ENCODE results near the gene QRFP. TPM values are rescaled to one million over a fixed set of nuclear protein-coding genes. Genes with fewer than 3 reads are reported as not detected.

The QRFP gene
- total RNA-seq, 1 donor = not detected

DNA sequence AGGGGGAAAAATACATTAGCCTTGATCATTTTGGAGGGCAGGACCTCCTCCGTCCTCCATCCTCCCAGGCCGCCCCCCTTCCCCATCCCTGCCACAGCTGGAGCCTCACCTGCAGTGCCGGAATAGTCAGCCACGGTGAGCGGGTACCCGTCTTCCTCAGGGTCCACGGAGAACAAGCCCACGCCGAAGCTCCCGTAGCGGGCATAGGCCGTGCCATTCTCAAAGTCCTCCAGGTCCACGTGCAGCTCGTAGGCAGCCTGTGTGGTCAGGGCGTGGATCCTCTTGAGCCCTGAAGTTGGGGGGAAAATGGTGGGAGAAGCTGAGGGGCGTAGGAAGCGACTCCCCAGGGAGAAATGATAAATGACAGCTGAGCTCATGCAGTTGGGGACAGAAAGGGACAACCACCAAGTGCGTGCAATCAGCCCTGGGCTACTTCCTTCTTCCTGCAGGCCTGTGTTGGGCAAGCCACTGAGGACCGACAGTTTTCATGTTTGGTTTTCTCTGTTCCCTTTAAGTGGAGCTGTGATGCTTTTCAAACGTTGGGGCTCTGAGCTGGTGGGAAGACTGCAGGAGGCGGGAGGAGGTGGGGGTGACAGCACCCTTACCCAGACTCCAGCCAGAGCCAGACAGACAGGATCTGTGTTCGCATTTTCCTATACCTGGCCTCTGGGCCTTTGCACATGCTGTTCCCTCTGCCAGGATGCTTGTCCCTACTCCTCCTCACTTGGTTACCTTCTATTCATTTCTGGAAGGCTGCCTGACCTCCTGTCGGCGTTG is 8.7 kb upstream of the QRFP start:
- H3K4me1 ChIP-seq (ENCODE audit: insufficient read depth, low read length) = no peaks in the 10 kb centered on the region
- no peaks in the 10 kb centered on the region for H3K27me3 ChIP-seq (ENCODE audit: insufficient read depth, low read length)
- H3K9me3 ChIP-seq (ENCODE audit: low read depth, low read length) = no peaks in the 10 kb centered on the region
- no peak overlapping the region for H3K4me3 ChIP-seq (ENCODE audit: low read length)

DNA sequence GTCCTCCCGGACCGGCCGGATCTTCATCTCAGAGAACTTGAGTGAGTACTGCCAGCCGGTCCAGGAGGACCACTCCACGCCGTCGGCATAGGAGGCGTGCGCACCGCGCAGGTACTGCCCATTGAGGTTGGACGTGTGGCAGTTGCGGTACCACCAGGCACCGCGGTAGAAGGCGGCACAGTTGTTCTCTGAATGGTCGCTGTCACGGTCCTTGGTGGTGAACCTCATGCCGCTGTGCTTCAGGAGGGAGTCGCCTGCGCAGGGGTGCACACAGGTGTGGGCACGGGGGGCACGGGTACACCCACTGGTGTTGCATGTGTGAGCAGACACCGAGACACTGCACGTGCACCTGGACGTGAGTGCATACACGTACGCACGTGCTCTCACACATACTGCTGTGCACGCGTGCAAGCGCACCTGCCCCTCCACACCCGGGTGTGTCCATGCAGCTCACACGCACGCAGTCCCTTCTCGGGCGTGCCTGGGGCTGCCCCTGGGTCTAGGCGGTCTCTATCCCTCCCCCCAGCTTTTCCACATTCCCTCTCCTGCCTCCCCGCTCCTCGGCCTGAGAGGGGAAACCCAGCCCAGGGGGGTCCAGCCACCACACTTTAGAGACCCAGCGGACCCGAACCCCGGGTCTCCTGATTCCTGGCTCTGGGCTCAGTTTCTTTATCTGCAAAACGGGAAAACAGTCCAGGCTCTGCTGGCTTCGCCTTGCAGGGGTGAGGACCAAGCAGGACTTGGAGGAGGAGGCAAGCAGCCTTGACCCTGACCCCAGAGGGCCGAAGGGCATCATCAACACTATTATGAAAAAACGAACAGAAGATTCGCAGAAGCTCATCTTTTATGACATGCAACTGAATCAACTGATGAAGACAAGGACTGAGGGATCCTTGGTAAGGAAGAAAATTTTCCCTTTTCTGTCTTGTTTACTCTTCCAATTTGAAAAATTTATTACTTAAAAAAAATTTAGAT is 7.7 kb upstream of the QRFP start:
- H3K4me1 ChIP-seq (ENCODE audit: insufficient read depth, low read length) = no peaks in the 10 kb centered on the region
- H3K4me3 ChIP-seq (ENCODE audit: low read length) = no peak overlapping the region
- H3K9me3 ChIP-seq (ENCODE audit: low read depth, low read length) = no peaks in the 10 kb centered on the region
- H3K27me3 ChIP-seq (ENCODE audit: insufficient read depth, low read length) = no peaks in the 10 kb centered on the region

DNA sequence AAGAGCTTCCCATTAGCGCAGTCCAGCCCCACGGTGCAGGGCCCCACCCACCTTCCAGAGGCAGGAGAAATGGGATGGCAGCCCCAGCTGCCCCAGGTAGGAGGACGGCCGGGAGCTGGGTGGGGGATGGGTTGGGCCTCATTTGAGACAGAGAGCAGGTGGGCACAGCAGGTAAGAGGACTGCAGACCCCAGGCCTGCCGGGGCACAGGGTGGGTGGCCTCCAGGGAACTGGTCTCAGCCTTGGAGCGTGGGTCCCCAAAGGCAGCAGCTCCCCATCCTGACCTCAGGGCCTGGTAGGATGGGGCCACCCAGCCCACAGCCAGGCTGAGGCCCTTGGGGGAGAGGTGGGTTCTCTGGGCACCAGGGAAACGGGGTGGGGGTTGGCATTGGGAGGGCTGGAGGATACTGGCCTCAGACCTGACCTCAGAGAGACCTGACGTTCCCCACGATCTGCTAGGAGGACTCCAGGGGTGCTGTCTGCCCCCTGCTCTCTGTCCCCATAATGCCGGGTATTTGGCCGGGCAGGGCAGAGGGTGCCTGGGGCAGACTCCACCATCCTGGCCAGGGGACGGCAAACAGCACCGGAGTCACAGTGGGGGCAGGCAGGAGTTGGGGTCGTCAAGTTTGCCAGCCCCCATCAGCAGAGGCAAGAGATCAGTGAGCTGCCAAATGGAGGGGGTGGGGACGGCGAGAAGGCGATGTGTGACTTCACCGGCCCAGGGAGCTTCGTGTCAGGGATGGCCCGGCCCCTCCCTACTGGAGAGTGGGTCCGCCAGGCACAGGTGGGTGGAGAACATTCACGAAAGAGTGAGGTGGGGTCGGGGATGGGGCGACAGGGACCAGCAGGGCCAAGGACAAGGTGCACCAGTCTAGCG is 6.8 kb upstream of the QRFP start:
- Histone ChIP-seq H3K9me3 (ENCODE audit: low read depth, low read length) (no peaks in the 10 kb centered on the region), H3K4me3 (ENCODE audit: low read length) (no peak overlapping the region), H3K4me1 (ENCODE audit: insufficient read depth, low read length) (no peaks in the 10 kb centered on the region), H3K27me3 (ENCODE audit: insufficient read depth, low read length) (no peaks in the 10 kb centered on the region)

DNA sequence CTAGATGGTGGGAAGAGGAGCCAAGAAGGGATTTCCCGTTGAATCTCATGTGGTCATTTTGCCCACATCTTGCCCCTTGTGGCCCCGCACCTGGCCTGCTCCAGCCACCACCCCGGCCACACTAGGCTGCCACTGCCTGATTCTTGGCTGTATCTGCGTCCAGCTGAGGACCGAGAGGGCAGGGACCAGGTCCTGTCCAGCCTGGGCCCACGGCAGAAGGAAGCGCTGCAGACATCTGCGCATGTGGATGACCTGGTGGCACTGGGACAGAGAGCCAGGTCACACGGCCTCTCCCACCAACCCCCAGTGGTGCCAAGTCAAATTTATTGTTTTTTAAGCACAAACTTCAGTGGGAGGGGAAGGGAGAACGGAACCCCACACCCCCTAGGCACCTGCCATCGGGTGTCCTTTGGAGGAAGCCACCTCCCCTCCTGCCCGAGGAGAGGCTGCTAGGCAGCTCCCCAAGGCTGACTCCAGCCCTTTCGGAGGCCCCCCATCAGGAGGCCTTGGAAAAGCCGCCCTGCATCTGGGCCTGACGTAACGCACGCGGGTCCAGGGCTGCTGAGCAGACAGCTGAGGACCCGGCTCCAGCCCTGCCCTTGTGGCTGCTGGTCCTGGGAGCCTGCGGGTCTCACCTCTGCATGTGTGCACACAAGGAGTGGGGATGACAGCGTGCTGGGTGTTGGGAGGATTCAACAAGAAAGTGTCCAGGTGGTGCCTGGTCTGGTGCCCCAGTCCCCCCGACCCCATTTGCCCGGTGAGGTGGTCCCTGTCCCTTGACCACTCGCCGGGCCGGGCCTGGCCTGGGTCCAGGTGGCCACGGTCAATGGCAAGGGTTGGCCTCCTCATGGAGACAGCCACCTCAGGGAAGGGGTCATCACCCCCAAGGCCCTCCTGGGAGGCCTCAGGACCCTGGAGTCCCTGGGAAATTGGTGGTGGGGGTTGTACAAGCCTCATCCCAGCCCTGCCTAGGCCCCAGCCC is 5.9 kb upstream of the QRFP start:
- H3K4me1 ChIP-seq (ENCODE audit: insufficient read depth, low read length) = no peaks in the 10 kb centered on the region
- no peaks in the 10 kb centered on the region for H3K27me3 ChIP-seq (ENCODE audit: insufficient read depth, low read length)
- no peak overlapping the region for H3K4me3 ChIP-seq (ENCODE audit: low read length)

DNA sequence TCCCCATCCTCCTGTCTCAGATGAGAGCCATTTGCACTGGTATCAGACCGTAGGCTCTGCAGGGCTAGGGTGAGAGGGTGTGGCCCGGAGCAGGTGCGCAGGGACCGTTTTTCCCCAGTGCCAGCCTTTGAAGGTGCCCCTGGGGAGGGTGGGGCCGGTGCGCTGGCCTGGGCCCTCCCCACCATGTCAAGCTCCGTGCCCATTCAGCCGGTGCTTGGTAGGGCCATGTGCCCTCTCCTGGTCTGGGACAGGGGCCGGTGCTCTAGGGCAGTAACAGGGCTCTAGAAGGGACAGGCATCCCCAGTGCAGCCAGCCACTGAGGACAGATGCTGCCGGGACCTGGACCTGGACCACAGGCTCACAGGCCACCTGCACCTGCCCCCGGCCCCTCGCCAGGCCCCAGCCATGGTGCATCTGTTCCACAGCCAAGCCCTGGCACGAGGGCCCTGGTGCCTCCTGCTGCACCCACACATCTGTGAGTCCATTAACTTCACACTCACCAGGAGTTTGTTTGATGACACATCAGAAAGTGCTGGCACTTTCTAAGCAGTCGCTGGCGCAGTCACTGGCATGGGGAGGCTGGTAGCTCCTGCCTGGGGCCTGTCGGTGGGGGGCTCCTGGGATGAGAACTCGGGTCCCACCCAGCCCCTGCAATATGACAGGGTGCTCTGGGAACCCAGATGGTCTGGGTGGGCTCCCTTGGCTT is 5.0 kb upstream of the QRFP start:
- H3K9me3 ChIP-seq (ENCODE audit: low read depth, low read length) = no peaks in the 10 kb centered on the region
- H3K27me3 ChIP-seq (ENCODE audit: insufficient read depth, low read length) = no peaks in the 10 kb centered on the region
- H3K4me3 ChIP-seq (ENCODE audit: low read length) = no peak overlapping the region
- no peaks in the 10 kb centered on the region for H3K4me1 ChIP-seq (ENCODE audit: insufficient read depth, low read length)

More for the DNA sequence above, 5.9 kb upstream of the QRFP start:
- H3K9me3 ChIP-seq (ENCODE audit: low read depth, low read length) = no peaks in the 10 kb centered on the region

DNA sequence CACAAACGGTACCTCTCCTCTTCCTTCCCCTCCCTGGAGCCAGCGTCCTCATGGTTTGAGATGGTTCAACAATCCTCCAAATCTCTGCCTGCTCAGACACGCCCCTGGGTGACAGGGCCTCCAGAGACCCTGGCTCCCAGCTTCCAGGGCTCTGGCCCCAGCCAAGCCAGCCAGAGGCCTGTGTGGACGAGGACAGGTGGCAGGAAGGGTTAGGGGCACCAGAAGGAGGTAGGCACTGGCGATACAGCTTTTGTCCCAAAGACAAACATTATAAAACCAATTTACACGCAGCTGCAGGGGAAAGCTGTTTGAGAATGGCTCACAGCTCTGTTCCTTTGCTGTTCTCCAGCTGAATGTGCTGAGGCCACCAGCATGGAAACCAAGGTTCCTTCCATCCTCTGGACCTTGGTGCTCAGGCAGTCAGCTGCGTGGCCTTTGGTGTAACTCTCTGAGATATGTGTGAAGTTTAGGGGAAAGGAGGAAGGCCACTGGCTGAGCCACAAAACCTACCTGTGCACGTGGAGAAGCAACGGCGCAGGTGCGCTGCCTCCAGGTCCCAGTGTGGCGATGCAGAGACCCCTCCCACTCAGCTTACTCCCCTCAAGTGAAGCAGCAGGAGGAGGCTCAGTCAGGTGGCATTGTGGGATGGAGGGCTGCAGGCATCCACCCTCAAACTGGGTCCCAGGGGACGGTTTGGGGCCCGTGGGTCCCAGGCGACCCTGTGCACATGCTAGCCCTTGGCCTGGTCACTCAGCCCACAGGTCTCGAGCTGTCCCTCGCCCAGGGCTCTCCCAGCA is 4.3 kb upstream of the QRFP start:
- H3K4me1 ChIP-seq (ENCODE audit: insufficient read depth, low read length) = no peaks in the 10 kb centered on the region
- H3K4me3 ChIP-seq (ENCODE audit: low read length) = no peak overlapping the region
- H3K27me3 ChIP-seq (ENCODE audit: insufficient read depth, low read length) = no peaks in the 10 kb centered on the region
- no peaks in the 10 kb centered on the region for H3K9me3 ChIP-seq (ENCODE audit: low read depth, low read length)

DNA sequence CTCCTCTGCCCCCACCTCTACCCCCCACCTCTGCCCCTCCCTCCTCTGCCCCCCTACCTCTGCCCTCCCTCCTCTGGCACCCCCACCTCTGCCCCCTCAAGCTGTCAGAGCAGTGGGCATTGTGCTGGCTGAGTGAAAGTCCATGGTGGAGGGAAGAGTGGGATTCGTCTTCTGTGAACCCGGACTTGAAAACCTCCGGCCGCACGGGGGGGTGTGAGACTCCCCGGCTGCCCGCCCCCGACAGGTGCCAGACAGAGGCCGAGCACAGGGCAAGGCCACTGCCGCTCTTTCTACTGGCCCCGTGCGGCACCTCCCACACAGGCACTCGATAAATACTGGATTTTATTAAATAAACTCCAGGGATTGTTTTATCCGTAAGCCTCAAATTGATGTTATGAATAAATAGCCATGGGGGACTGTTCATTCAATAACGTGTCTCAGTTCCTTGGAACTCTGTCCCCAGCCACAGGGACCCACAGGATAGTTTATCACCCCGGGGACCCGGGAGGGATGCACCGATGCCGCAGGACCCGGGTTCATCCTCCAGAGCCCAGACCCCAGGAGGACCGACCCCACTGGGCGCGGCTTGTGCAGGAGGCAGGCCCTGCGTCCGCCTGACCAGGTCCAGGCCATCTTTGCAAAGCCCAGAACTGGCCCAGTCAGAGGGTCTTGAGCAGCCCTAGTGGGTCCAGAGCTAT is 2.6 kb upstream of the QRFP start:
- Histone ChIP-seq H3K4me3 (ENCODE audit: low read length) (no peak overlapping the region), H3K27me3 (ENCODE audit: insufficient read depth, low read length) (no peaks in the 10 kb centered on the region), H3K4me1 (ENCODE audit: insufficient read depth, low read length) (no peaks in the 10 kb centered on the region), H3K9me3 (ENCODE audit: low read depth, low read length) (no peaks in the 10 kb centered on the region)

DNA sequence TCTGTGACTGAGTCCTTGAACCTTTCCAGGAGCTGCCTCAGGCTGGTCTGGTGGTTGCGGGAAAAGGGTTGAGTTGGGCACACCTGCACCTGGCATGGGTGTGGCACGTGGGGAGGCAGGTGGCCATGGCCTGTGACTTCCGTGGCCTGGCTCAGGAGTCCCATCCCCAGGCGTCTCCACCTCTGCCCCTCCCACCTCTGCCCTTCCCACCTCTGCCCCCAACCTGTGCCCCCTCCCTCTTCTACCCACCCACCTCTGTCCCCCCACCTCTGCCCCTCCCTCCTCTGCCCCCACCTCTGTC is 1.9 kb upstream of the QRFP start:
- Histone ChIP-seq H3K4me1 (ENCODE audit: insufficient read depth, low read length) (peaks cover under 1% of the 10 kb centered on the region), H3K4me3 (ENCODE audit: low read length) (no peak overlapping the region), H3K27me3 (ENCODE audit: insufficient read depth, low read length) (no peaks in the 10 kb centered on the region), H3K9me3 (ENCODE audit: low read depth, low read length) (no peaks in the 10 kb centered on the region)

DNA sequence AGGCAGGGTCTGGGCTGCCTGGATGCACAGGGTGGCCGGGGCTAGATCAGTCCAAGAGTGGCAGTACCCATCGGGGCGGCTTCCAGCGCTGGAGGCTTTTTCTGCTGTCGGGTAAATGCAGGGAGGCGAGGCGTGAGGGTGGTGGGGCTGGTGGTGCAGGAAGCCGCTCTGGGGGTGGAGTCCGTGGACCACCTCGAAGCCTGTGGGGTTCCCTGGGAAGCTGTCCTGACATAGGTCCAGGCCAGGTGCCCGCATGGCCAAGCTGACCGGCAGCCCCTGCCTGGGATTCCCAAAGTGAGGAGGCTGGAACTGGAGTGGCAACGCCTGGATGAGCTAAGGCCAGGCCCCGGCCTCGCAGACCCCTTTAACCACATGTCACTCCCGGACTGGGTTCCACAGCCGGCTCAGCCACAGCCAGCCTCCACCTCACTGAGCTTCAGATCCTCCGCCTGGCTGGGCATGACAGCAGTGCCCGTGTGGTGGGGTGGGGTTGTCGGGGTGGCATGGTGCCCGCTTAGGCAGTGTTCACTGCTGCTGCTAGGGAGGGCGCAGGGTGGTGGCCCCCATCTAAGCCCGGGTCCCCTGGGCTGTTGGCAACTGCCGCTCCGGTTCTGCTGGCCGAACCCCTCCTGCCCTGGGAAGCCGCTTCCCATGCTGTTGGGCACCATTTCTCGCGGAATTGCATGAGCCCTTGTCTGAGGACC is 1.4 kb upstream of the QRFP start:
- no peaks in the 10 kb centered on the region for H3K9me3 ChIP-seq (ENCODE audit: low read depth, low read length)
- H3K4me1 ChIP-seq (ENCODE audit: insufficient read depth, low read length) = peaks cover 6% of the 10 kb centered on the region
- H3K27me3 ChIP-seq (ENCODE audit: insufficient read depth, low read length) = no peaks in the 10 kb centered on the region
- no peak overlapping the region for H3K4me3 ChIP-seq (ENCODE audit: low read length)

DNA sequence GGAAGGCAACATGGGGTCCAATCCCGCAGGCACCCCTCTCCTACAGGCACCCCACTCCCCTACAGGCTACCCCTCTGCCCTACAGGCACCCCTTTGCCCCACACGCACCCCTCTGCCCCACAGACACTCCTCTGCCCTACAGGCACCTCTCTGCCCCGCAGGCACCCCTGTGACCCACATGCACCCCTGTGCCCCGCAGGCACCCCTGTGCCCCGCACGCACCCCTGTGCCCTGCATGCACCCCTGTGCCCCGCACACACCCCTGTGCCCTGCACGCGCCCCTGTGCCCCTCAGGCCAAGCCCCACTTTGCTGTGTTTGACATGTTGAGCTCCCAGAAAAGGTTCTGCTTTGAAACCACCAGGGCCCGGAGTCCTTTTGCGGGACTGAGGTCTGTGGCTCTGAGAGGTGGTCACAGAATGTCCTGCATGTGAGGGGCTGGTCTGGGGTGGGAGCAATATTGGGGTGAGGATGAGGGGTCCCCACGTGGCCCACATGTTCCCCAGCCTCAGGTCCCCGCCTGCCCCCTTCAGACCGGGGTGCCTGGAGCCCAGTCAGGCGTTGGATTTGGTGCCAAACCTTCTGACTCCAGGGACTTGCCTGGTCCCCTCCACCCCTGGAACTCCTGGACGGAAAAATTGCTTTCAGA is 616 bp upstream of the QRFP start:
- no peak overlapping the region for H3K4me3 ChIP-seq (ENCODE audit: low read length)
- H3K9me3 ChIP-seq (ENCODE audit: low read depth, low read length) = no peaks in the 10 kb centered on the region
- no peaks in the 10 kb centered on the region for H3K27me3 ChIP-seq (ENCODE audit: insufficient read depth, low read length)
- H3K4me1 ChIP-seq (ENCODE audit: insufficient read depth, low read length) = peaks cover 7% of the 10 kb centered on the region

DNA sequence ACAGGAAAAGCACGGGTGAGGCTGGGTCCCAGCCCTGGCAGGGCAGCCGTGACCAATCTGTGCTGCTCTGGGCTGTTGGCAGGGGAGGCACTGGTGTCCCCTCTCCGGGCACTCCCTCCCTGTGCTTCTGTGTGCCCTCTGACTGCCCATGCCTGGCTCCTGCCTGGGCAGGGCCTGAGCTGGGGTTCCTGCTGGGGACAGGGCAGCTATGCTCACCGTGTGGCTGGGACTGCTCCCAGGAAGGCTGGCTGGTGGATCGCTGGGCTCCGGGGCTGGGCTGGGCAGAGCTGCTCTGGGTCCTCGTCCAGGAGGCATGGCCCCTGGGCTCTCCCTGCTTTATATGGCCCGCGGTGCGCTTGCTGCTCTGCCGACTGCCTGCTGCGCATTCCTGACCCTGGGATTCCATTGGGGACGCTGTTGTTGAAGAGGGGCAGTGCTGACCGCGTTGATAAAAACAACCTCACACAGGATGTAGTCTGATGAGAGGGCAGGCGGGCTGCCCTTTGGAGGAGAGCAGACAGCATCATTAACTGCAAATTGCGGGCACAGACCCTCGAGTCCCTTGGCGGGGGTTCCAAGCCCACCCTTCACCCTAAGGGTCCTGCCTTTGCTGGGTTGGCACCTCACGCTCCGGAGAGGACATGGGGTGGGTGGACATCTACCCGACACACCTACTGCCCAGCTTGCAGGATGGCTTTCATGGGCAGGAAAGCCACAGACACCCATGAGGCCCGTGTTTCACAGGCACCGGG is 955 bp downstream of the QRFP start:
- no peak overlapping the region for H3K4me3 ChIP-seq (ENCODE audit: low read length)
- H3K9me3 ChIP-seq (ENCODE audit: low read depth, low read length) = no peaks in the 10 kb centered on the region
- no peaks in the 10 kb centered on the region for H3K27me3 ChIP-seq (ENCODE audit: insufficient read depth, low read length)
- H3K4me1 ChIP-seq (ENCODE audit: insufficient read depth, low read length) = peaks cover 7% of the 10 kb centered on the region

Measured in mononuclear cell (primary cell).